Neural cell (in vitro differentiated cells): Measurements from ENCODE around the gene GTF2B.

ENCODE experiments used
- CTCF ChIP-seq: fragments of 450-650 bp; IDR thresholded peaks from 2 replicates; pipeline ENCODE4 v1.5.1; 2014; ENCODE audit warnings: antibody characterized with exemption, mild to moderate bottlenecking, moderate library complexity; ENCODE audit not compliant: poor library complexity, severe bottlenecking
- EP300 ChIP-seq: fragments of 450-650 bp; conservative IDR thresholded peaks from 2 replicates; pipeline ENCODE4 v1.6.1; 2014; ENCODE audit warnings: antibody characterized with exemption, mild to moderate bottlenecking, moderate library complexity; ENCODE audit not compliant: poor library complexity, severe bottlenecking
- EZH2 ChIP-seq: fragments of 200-600, 300-800 bp; shearing (Covaris generic), sonication (generic); IDR thresholded peaks from 2 replicates; pipeline ENCODE4 v1.6.1; 2014; ENCODE audit warnings: antibody characterized with exemption, low read length, borderline replicate concordance, mild to moderate bottlenecking; ENCODE audit not compliant: insufficient read depth, poor library complexity, severe bottlenecking
- POLR2AphosphoS5 ChIP-seq: IDR thresholded peaks from 2 replicates; pipeline ENCODE4 v1.6.1; 2012
- REST ChIP-seq: IDR thresholded peaks from 2 replicates; pipeline ENCODE4 v1.6.1; 2012; ENCODE audit warnings: borderline replicate concordance

GRCh38 chr1:88876573-88877365 lies 14.6 kb downstream of the GTF2B start:
- no peak for TF ChIP-seq EZH2
- no peak for TF ChIP-seq CTCF
- no peak for TF ChIP-seq EP300
- TF ChIP-seq POLR2AphosphoS5 = no peak
- no peak for TF ChIP-seq REST
